HepG2 (cell line): Measurements from ENCODE around the gene CTCF. TPM values are rescaled to one million over a fixed set of nuclear protein-coding genes. Genes with fewer than 3 reads are reported as not detected.

ENCODE experiments used
- ATAC-seq: fragments of 200-7000 bp; cut with Tn5 transposase; 3 replicates; pipeline ENCODE4 v1.9.1; 2020; ENCODE audit warnings: mild to moderate bottlenecking, moderate library complexity
- BruUV-seq: library from RNA; stranded (reverse); fragments of 400-500 nt; replicated peaks from 2 replicates; lab custom pipeline; 2021; lab: Mats Ljungman, UMichigan
- CTCF ChIA-PET: fragments of 300-600 bp; formaldehyde crosslinking; extraction: SDS; loops from one replicate; lab custom pipeline; 2021; ENCODE audit warnings: low total read pairs, inconsistent platforms, low intra/inter-chr PET ratio; lab: Yijun Ruan, JAX
- POLR2A ChIA-PET: fragments of 350-600 bp; sonication (Branson Sonifier 250); formaldehyde crosslinking; loops from one replicate; lab custom pipeline; 2020; ENCODE audit warnings: antibody characterized with exemption, inconsistent platforms; lab: Yijun Ruan, JAX
- DNase-seq: peaks from one replicate; pipeline ENCODE4 v3.0.0-alpha.2; 2015; ENCODE audit warnings: low spot score
- FAIRE-seq: peaks from 3 replicates; lab custom pipeline; 2011; peaks lifted over from hg19 to GRCh38; lab: Jason Lieb, UNC
- H2AFZ ChIP-seq: one replicate; pipeline ENCODE4 v1.6.1; 2011; ENCODE audit warnings: low read length, inconsistent platforms
- H3K27ac ChIP-seq: fragments of 300-600 bp; 3 replicates; pipeline ENCODE4 v1.8.0; 2011; ENCODE audit warnings: mixed run types, mild to moderate bottlenecking, mixed read lengths, low read length, inconsistent platforms; ENCODE audit not compliant: insufficient read depth; ENCODE audit errors: extremely low read length
- H3K27me3 ChIP-seq, 2 experiments: fragments of 200-600 bp in 1 of 2; 2 replicates in 1 of 2; 3 replicates in 1 of 2; pipeline versions ENCODE4 v1.6.0 to v1.8.0; 2011; ENCODE audit warnings: low read length in 2 of 2, mild to moderate bottlenecking in 2 of 2, moderate library complexity in 2 of 2, inconsistent platforms in 1 of 2; ENCODE audit not compliant: insufficient read depth in 2 of 2, control insufficient read depth in 1 of 2
- H3K36me3 ChIP-seq, 2 experiments: fragments of 200-600 bp in 1 of 2; replicated peaks in 1 of 2; 2 replicates in 1 of 2; 3 replicates in 1 of 2; pipeline versions ENCODE4 v1.5.1 to v1.8.0; 2011; ENCODE audit warnings: low read length in 2 of 2, inconsistent platforms in 1 of 2; ENCODE audit not compliant: insufficient read depth in 2 of 2, control insufficient read depth in 1 of 2
- H3K4me1 ChIP-seq: 2 replicates; pipeline ENCODE4 v1.5.1; 2012; ENCODE audit warnings: low read length, inconsistent platforms; ENCODE audit not compliant: insufficient read depth
- H3K4me2 ChIP-seq: 2 replicates; pipeline ENCODE4 v1.6.0; 2011; ENCODE audit warnings: low read depth, low read length, inconsistent platforms
- H3K4me3 ChIP-seq, 3 experiments: fragments of 200-600 bp in 1 of 3; sonication (generic), shearing (Covaris generic) in 1 of 3; replicated peaks in 1 of 3; 2 replicates each; pipeline ENCODE4 v1.5.1; 2011 to 2016; ENCODE audit warnings: low read length in 3 of 3, inconsistent platforms in 2 of 3, low read depth in 2 of 3, mild to moderate bottlenecking in 2 of 3, control low read depth in 1 of 3, mixed read lengths in 1 of 3; ENCODE audit not compliant: insufficient read depth in 1 of 3
- H3K79me2 ChIP-seq: one replicate; pipeline ENCODE4 v1.6.1; 2011; ENCODE audit warnings: low read length, inconsistent platforms; ENCODE audit not compliant: insufficient read depth
- H3K9ac ChIP-seq: 2 replicates; pipeline ENCODE4 v1.6.0; 2011; ENCODE audit warnings: mild to moderate bottlenecking, low read depth, low read length, inconsistent platforms; ENCODE audit not compliant: insufficient read depth
- H3K9me3 ChIP-seq: 2 replicates; pipeline ENCODE4 v1.5.1; 2012; ENCODE audit warnings: mild to moderate bottlenecking, low read length
- H4K20me1 ChIP-seq: 2 replicates; pipeline ENCODE4 v1.6.0; 2011; ENCODE audit warnings: inconsistent platforms, mild to moderate bottlenecking, low read length, moderate library complexity; ENCODE audit not compliant: insufficient read depth
- POGZ ChIP-seq: sonication (generic); formaldehyde crosslinking; IDR thresholded peaks from 2 replicates; pipeline ENCODE4 v1.4.0; 2020; ENCODE audit warnings: mild to moderate bottlenecking, missing genetic modification reagents
- SMAD9 ChIP-seq: sonication (generic); formaldehyde crosslinking; IDR thresholded peaks from 2 replicates; pipeline ENCODE4 v1.5.1; 2020; ENCODE audit warnings: mild to moderate bottlenecking, missing genetic modification reagents
- SRSF4 ChIP-seq: fragments of 200-400 bp; formaldehyde crosslinking; IDR thresholded peaks from one replicate; pipeline ENCODE4 v1.6.1; 2018; ENCODE audit warnings: mild to moderate bottlenecking, low read depth, low read length, moderate library complexity; ENCODE audit not compliant: poor library complexity, severe bottlenecking
- TEF ChIP-seq: sonication (generic); formaldehyde crosslinking; IDR thresholded peaks from 2 replicates; pipeline ENCODE4 v1.5.0; 2020; ENCODE audit warnings: missing genetic modification reagents
- THAP11 ChIP-seq: IDR thresholded peaks from 2 replicates; pipeline ENCODE4 v1.6.1; 2016; ENCODE audit warnings: missing biosample characterization, missing genetic modification reagents
- TMF1 ChIP-seq: sonication (generic); formaldehyde crosslinking; IDR thresholded peaks from 2 replicates; pipeline ENCODE4 v1.8.1; 2022; ENCODE audit warnings: low read depth, missing genetic modification reagents
- U2AF2 ChIP-seq: fragments of 200-400 bp; formaldehyde crosslinking; IDR thresholded peaks from 2 replicates; pipeline ENCODE4 v1.6.1; 2017; ENCODE audit warnings: low read depth, mild to moderate bottlenecking, low read length
- ZFP91 ChIP-seq: sonication (generic); formaldehyde crosslinking; IDR thresholded peaks from 2 replicates; pipeline ENCODE4 v1.9.0; 2022; ENCODE audit warnings: missing genetic modification reagents, mild to moderate bottlenecking, borderline replicate concordance
- ZNF207 ChIP-seq: fragments of 450-650 bp; IDR thresholded peaks from 2 replicates; pipeline ENCODE4 v1.6.1; 2016; ENCODE audit warnings: antibody characterized with exemption, borderline replicate concordance
- ZNF263 ChIP-seq: sonication (generic); formaldehyde crosslinking; IDR thresholded peaks from 2 replicates; pipeline ENCODE4 v1.4.0; 2020; ENCODE audit warnings: missing genetic modification reagents
- ZNF275 ChIP-seq: sonication (generic); formaldehyde crosslinking; IDR thresholded peaks from 2 replicates; pipeline ENCODE4 v1.8.0; 2022; ENCODE audit warnings: missing genetic modification reagents, mild to moderate bottlenecking, inconsistent platforms, borderline replicate concordance
- ZNF276 ChIP-seq: sonication (generic); formaldehyde crosslinking; IDR thresholded peaks from 2 replicates; pipeline ENCODE4 v1.4.0; 2020; ENCODE audit warnings: mild to moderate bottlenecking, low read depth, missing genetic modification reagents
- ZNF780A ChIP-seq: sonication (generic); formaldehyde crosslinking; IDR thresholded peaks from 2 replicates; pipeline ENCODE4 v1.8.0; 2022; ENCODE audit warnings: mild to moderate bottlenecking, missing genetic modification reagents, moderate library complexity
- ZNF781 ChIP-seq: sonication (generic); formaldehyde crosslinking; IDR thresholded peaks from 2 replicates; pipeline ENCODE4 v1.5.1; 2020; ENCODE audit warnings: borderline replicate concordance, mild to moderate bottlenecking, missing genetic modification reagents; ENCODE audit errors: not compliant biosample characterization
- ZNF839 ChIP-seq: sonication (generic); formaldehyde crosslinking; IDR thresholded peaks from 2 replicates; pipeline ENCODE4 v1.4.0; 2020; ENCODE audit warnings: missing genetic modification reagents, mild to moderate bottlenecking, borderline replicate concordance
- WGBS: methylation state at CpG from one replicate; pipeline ENCODE4 v1.1.6; 2017; ENCODE audit warnings: low lambda C conversion rate; 5-methylcytosine and 5-hydroxymethylcytosine counted together
- in situ Hi-C: cut with HindIII; loops from 2 replicates; pipeline ENCODE4 v1.10.0; 2017; ENCODE audit warnings: low pct_unique_long_range_greater_than_20kb; ENCODE audit not compliant: extremely low pct_ligation_motif_present
- intact Hi-C: fragments of 100-400 bp; cut with micrococcal nuclease; formaldehyde crosslinking; loops from one replicate; pipeline ENCODE4 v1.10.0; 2022; ENCODE audit not compliant: unreplicated experiment
- polyA plus RNA-seq, 8 experiments: library from polyadenylated mRNA; depleted of rRNA in 3 of 8; stranded (reverse) in 7 of 8; unstranded in 1 of 8; fragments of >200 nt; fragmentation: Illumina TruSeq in 4 of 8; extraction: Trizol in 4 of 8; gene quantifications; 2 replicates each; pipeline versions ENCODE4 v1.2.1 to v1.2.3, GENCODE V29; 2011 to 2016; ENCODE audit warnings: low read depth in 4 of 8, missing spikeins in 1 of 8, mixed read lengths in 1 of 8; ENCODE audit not compliant: insufficient read depth in 1 of 8
- total RNA-seq, 5 experiments: library from RNA; depleted of rRNA; stranded (reverse); fragments of >200 nt; fragmentation: Illumina TruSeq; extraction: Trizol; gene quantifications; 2 replicates each; pipeline ENCODE4 v1.2.3, GENCODE V29; 2016; ENCODE audit warnings: low read depth in 1 of 5

The CTCF gene
- total and polyA plus RNA-seq, 2 of the 13 experiments (the other 11 are each of a cell fraction or from before 2014, with no cell fraction given), result 19.5 to 37.5 TPM

GRCh38 chr16:67664871-67665270 lies 102.5 kb downstream of the CTCF start:
- FAIRE-seq, result no peak
- Histone ChIP-seq H3K9me3 (no peaks in the 10 kb centered on the region), H3K79me2 (no peaks in the 10 kb centered on the region), H3K36me3 (peaks cover 0 to 3% of the 10 kb centered on the region in 2 experiments; a peak in 1 of 5 replicates), H3K4me1 (peaks cover 38% of the 10 kb centered on the region), H3K4me2 (no peak overlapping the region; the same call in 1 of the 2 replicates), H3K27ac (no peak overlapping the region), H3K27me3 (no peaks in the 10 kb centered on the region; a peak in 1 of 5 replicates), H3K4me3 (no peak overlapping the region), H2AFZ (no peak overlapping the region), H3K9ac (no peak overlapping the region), H4K20me1 (no peaks in the 10 kb centered on the region)
- POLR2A ChIA-PET, result interaction anchor here (1.7 to 3.8 kb wide), 2 partner anchors 142 to 144 kb away, joined by 5 to 12 read pairs; partner anchors contain the start of genes RANBP10 and TSNAXIP1
- intact Hi-C loops, result no loop called here
- WGBS, result 98% methylated on average over 6 of the region's 7 CpGs
- CTCF ChIA-PET, result no interaction called here
- DNase-seq, result no peak
- ATAC-seq, result no peak
- in situ Hi-C loops, result loop anchor here (5.0 to 10.0 kb wide), 2 partner anchors 142 to 270 kb away; partner anchors contain the start of genes CTRL, PSMB10, RANBP10 and TSNAXIP1
- TF ChIP-seq SRSF4, result no peak
- no peak for TF ChIP-seq ZNF780A
- no peak for TF ChIP-seq ZNF276
- no peak for TF ChIP-seq ZNF839 (CRISPR knock-in tag)
- no peak for TF ChIP-seq ZNF275
- no peak for TF ChIP-seq U2AF2
- TF ChIP-seq THAP11, result no peak
- no peak for TF ChIP-seq TEF (CRISPR knock-in tag)
- no peak for TF ChIP-seq ZNF781 (CRISPR knock-in tag)
- no peak for TF ChIP-seq ZFP91
- no peak for TF ChIP-seq ZNF207
- no peak for TF ChIP-seq SMAD9
- TF ChIP-seq ZNF263, result no peak
- no peak for TF ChIP-seq POGZ (CRISPR knock-in tag)
- TF ChIP-seq TMF1, result no peak
- no TSS peak for BruUV-seq
